ENCODE results near the gene ZFP91. TPM values are rescaled to one million over a fixed set of nuclear protein-coding genes. Genes with fewer than 3 reads are reported as not detected.

ZFP91 gene
- total and polyA plus RNA-seq, 2 of the 13 experiments (the other 11 are each of a cell fraction or from before 2014, with no cell fraction given) = 13.5 to 38.6 TPM

GRCh38 chr11:58561394-58562098 lies 17.3 kb upstream of the ZFP91 start:
- BruUV-seq (replicated peaks) = TSS peak; percentile 44
- in situ Hi-C loops (cut with HindIII; ENCODE audit: extremely low pct_ligation_motif_present, low pct_unique_long_range_greater_than_20kb) = loop anchor here (10.0 kb wide), 1 partner anchor 63 kb away; the partner anchor contains the start of gene CNTF
- Histone ChIP-seq H3K27ac (ENCODE audit: extremely low read length, insufficient read depth, low read length) (peak overlapping the region; percentile 66), H3K9ac (ENCODE audit: insufficient read depth, low read depth, low read length) (no peak overlapping the region), H3K79me2 (ENCODE audit: insufficient read depth, low read length) (no peaks in the 10 kb centered on the region), H3K9me3 (ENCODE audit: low read length) (no peaks in the 10 kb centered on the region), H3K4me2 (ENCODE audit: low read depth, low read length) (peak overlapping the region; percentile 56), H3K4me3 (replicated peaks in 1 of 3; ENCODE audit: insufficient read depth in 1 of 3, low read depth in 2 of 3, low read length in 3 of 3) (peak overlapping the region in 1 of 3 experiments; percentile 1; a peak in 2 of 6 replicates), H3K4me1 (ENCODE audit: insufficient read depth, low read length) (peaks cover 32% of the 10 kb centered on the region), H3K36me3 (replicated peaks in 1 of 2; ENCODE audit: control insufficient read depth in 1 of 2, insufficient read depth in 2 of 2, low read length in 2 of 2) (no peaks in the 10 kb centered on the region), H4K20me1 (ENCODE audit: insufficient read depth, low read length) (no peaks in the 10 kb centered on the region), H2AFZ (ENCODE audit: low read length) (no peak overlapping the region), H3K27me3 (ENCODE audit: control insufficient read depth in 1 of 2, insufficient read depth in 2 of 2, low read length in 2 of 2) (no peaks in the 10 kb centered on the region)
- peak; percentile 77 for DNase-seq (ENCODE audit: low spot score)
- no peak for FAIRE-seq
- ChIA-PET CTCF (ENCODE audit: low intra/inter-chr PET ratio, low total read pairs) (no interaction called here), POLR2A (interaction anchor here (3.2 kb wide), 1 partner anchor 16 kb away, joined by 18 read pairs; the partner anchor contains the start of gene LPXN)
- intact Hi-C loops (cut with micrococcal nuclease; ENCODE audit: unreplicated experiment) = no loop called here
- WGBS (ENCODE audit: low lambda C conversion rate) = 5% methylated on average over 2 of the region's 2 CpGs
- ATAC-seq = peak; percentile 82
- TF ChIP-seq ZNF749 (CRISPR knock-in tag; IDR thresholded peaks at IDR 0.05; ENCODE audit: borderline replicate concordance) (no peak), SRSF4 (IDR thresholded peaks at IDR 0.05; ENCODE audit: low read depth, low read length, poor library complexity, severe bottlenecking) (no peak), RAD21 (CRISPR knock-in tag; IDR thresholded peaks at IDR 0.05) (no peak), ZIK1 (CRISPR knock-in tag; IDR thresholded peaks at IDR 0.05; ENCODE audit: borderline replicate concordance, low read depth) (no peak), PITX1 (CRISPR knock-in tag; IDR thresholded peaks at IDR 0.05) (no peak), ETV6 (CRISPR knock-in tag; conservative IDR thresholded peaks at IDR 0.05) (no peak), POGK (CRISPR knock-in tag; conservative IDR thresholded peaks at IDR 0.05) (no peak), ZUFSP (CRISPR knock-in tag; IDR thresholded peaks at IDR 0.05; ENCODE audit: borderline replicate concordance) (no peak), TCF7 (IDR thresholded peaks at IDR 0.05; ENCODE audit: low read depth) (0 out of 2 replicates have a peak, but pooled peaks have one; percentile 28), NFATC3 (CRISPR knock-in tag; IDR thresholded peaks at IDR 0.05) (no peak), ZNF792 (CRISPR knock-in tag; IDR thresholded peaks at IDR 0.05) (no peak), ZNF7 (CRISPR knock-in tag; IDR thresholded peaks at IDR 0.05) (peak; percentile 72; the same call in 1 of the 2 replicates), MYPOP (CRISPR knock-in tag; IDR thresholded peaks at IDR 0.05) (no peak), ZNF609 (CRISPR knock-in tag; IDR thresholded peaks at IDR 0.05; ENCODE audit: borderline replicate concordance) (no peak)
